CD14-positive monocyte (primary cell): ENCODE data around the gene NFIC. TPM values are rescaled to one million over a fixed set of nuclear protein-coding genes. Genes with fewer than 3 reads are reported as not detected.

Experiments
- DNase-seq, 3 donors: peaks; one replicate each; pipeline ENCODE4 v3.0.0-alpha.2; 2011 to 2022
- H2AFZ ChIP-seq: 2 replicates; pipeline ENCODE4 v1.6.0; 2012; ENCODE audit warnings: mild to moderate bottlenecking, low read depth, low read length, inconsistent platforms; ENCODE audit not compliant: insufficient read depth, poor library complexity, severe bottlenecking
- H3K27ac ChIP-seq, 2 donors: 1 replicate in 1 of 2; 2 replicates in 1 of 2; pipeline ENCODE4 v1.5.1; 2012 to 2013; ENCODE audit warnings: low read length in 2 of 2, control low read depth in 1 of 2, inconsistent platforms in 1 of 2, low read depth in 1 of 2, mild to moderate bottlenecking in 1 of 2
- H3K27me3 ChIP-seq, 2 donors: one replicate each; pipeline versions ENCODE4 v1.6.0 to v1.6.1; 2011 to 2013; ENCODE audit warnings: low read length in 2 of 2; ENCODE audit not compliant: control insufficient read depth in 2 of 2, insufficient read depth in 2 of 2
- H3K36me3 ChIP-seq, 2 donors: replicated peaks in 1 of 2; 1 replicate in 1 of 2; 2 replicates in 1 of 2; pipeline versions ENCODE4 v1.5.1 to v1.6.1; 2012 to 2013; ENCODE audit warnings: low read length in 2 of 2, control low read depth in 1 of 2, inconsistent platforms in 1 of 2, mild to moderate bottlenecking in 1 of 2; ENCODE audit not compliant: insufficient read depth in 2 of 2, control insufficient read depth in 1 of 2
- H3K4me1 ChIP-seq, 2 donors: 1 replicate in 1 of 2; 2 replicates in 1 of 2; pipeline versions ENCODE4 v1.5.1 to v1.6.1; 2012 to 2013; ENCODE audit warnings: low read length in 2 of 2, control low read depth in 1 of 2, inconsistent platforms in 1 of 2, mild to moderate bottlenecking in 1 of 2, moderate library complexity in 1 of 2; ENCODE audit not compliant: insufficient read depth in 2 of 2, control insufficient read depth in 1 of 2
- H3K4me2 ChIP-seq: replicated peaks from 2 replicates; pipeline ENCODE3; 2012; ENCODE audit warnings: low read length, moderate library complexity, mild to moderate bottlenecking; ENCODE audit not compliant: poor library complexity, severe bottlenecking; ENCODE audit errors: extremely low read depth
- H3K4me3 ChIP-seq, 3 experiments: fragments of 200-600 bp in 1 of 3; sonication (generic) in 1 of 3; replicated peaks in 1 of 3; 1 replicate in 2 of 3; 2 replicates in 1 of 3; pipeline ENCODE4 v1.5.1; 2011 to 2013; ENCODE audit warnings: low read length in 3 of 3, mild to moderate bottlenecking in 3 of 3, control low read depth in 2 of 3, low read depth in 2 of 3, inconsistent platforms in 1 of 3, moderate library complexity in 1 of 3
- H3K79me2 ChIP-seq: 2 replicates; pipeline ENCODE4 v1.6.0; 2012; ENCODE audit warnings: mild to moderate bottlenecking, control low read depth, inconsistent platforms, low read length, moderate library complexity; ENCODE audit not compliant: insufficient read depth
- H3K9ac ChIP-seq: 2 replicates; pipeline ENCODE4 v1.6.0; 2017; ENCODE audit warnings: low read length, mild to moderate bottlenecking; ENCODE audit not compliant: insufficient read depth, poor library complexity, severe bottlenecking
- H3K9me3 ChIP-seq, 2 donors: replicated peaks in 1 of 2; 1 replicate in 1 of 2; 2 replicates in 1 of 2; pipeline versions ENCODE4 v1.5.1 to v1.6.1; 2012 to 2013; ENCODE audit warnings: low read length in 2 of 2, control low read depth in 1 of 2; ENCODE audit not compliant: control insufficient read depth in 1 of 2, insufficient read depth in 1 of 2
- H4K20me1 ChIP-seq: 2 replicates; pipeline ENCODE4 v1.6.0; 2012; ENCODE audit warnings: mild to moderate bottlenecking, low read length, control low read depth, moderate library complexity; ENCODE audit not compliant: insufficient read depth
- H3K27ac Mint-ChIP-seq, 7 donors: one replicate each; pipeline ENCODE4 v1.8.0; 2020; ENCODE audit warnings: mild to moderate bottlenecking in 7 of 7, mixed read lengths in 7 of 7, moderate library complexity in 6 of 7, inconsistent platforms in 2 of 7
- H3K27me3 Mint-ChIP-seq, 3 donors: one replicate each; pipeline ENCODE4 v1.8.0; 2021 to 2022; ENCODE audit warnings: low read depth in 3 of 3, mild to moderate bottlenecking in 3 of 3, mixed read lengths in 3 of 3, moderate library complexity in 3 of 3, inconsistent platforms in 1 of 3
- H3K36me3 Mint-ChIP-seq, 2 donors: one replicate each; pipeline ENCODE4 v1.8.0; 2020; ENCODE audit warnings: mixed read lengths in 2 of 2, inconsistent platforms in 1 of 2, mild to moderate bottlenecking in 1 of 2
- H3K4me1 Mint-ChIP-seq: one replicate; pipeline ENCODE4 v1.8.0; 2020; ENCODE audit warnings: mild to moderate bottlenecking, mixed read lengths
- H3K4me3 Mint-ChIP-seq, 2 donors: one replicate each; pipeline ENCODE4 v1.8.0; 2020; ENCODE audit warnings: mild to moderate bottlenecking in 2 of 2, mixed read lengths in 2 of 2, moderate library complexity in 1 of 2
- H3K9me3 Mint-ChIP-seq, 7 donors: one replicate each; pipeline ENCODE4 v1.8.0; 2020 to 2022; ENCODE audit warnings: mixed read lengths in 7 of 7, mild to moderate bottlenecking in 6 of 7, moderate library complexity in 6 of 7, inconsistent platforms in 2 of 7
- CTCF ChIP-seq: fragments of 200-600 bp; IDR thresholded peaks from one replicate; pipeline ENCODE4 v1.8.0; 2022; ENCODE audit warnings: antibody characterized with exemption, mild to moderate bottlenecking
- WGBS: methylation state at CpG from one replicate; pipeline ENCODE4 v1.1.5; 2013; ENCODE audit warnings: missing lambda C conversion rate; ENCODE audit not compliant: insufficient coverage; 5-methylcytosine and 5-hydroxymethylcytosine counted together
- intact Hi-C, 2 donors: fragments of 100-400 bp; cut with micrococcal nuclease; formaldehyde crosslinking; loops; one replicate each; pipeline versions ENCODE4 v1.15.0 to v1.15.1; 2023
- polyA plus RNA-seq, 3 donors: library from polyadenylated mRNA; depleted of rRNA in 1 of 3; unstranded in 2 of 3; stranded (reverse) in 1 of 3; fragments of 300-500 nt in 2 of 3; fragments of >200 nt in 1 of 3; fragmentation: Illumina TruSeq in 2 of 3; gene quantifications; 1 replicate in 2 of 3; 2 replicates in 1 of 3; pipeline ENCODE4 v1.2.3, GENCODE V29; 2012 to 2021

Gene NFIC
- polyA plus RNA-seq, 3 donors, result 7.0 to 13.8 (median 11.5) TPM

GRCh38 chr19:3475449-3475848, 109.1 kb downstream of the NFIC start:
- peaks cover 0 to 6% (median 0%) of the 10 kb centered on the region in 7 donors for H3K9me3 Mint-ChIP-seq
- Histone ChIP-seq H3K79me2 (no peaks in the 10 kb centered on the region), H3K27ac (no peak overlapping the region), H3K9ac (no peak overlapping the region), H3K4me1 (peaks cover 9 to 18% of the 10 kb centered on the region in 2 donors), H2AFZ (no peak overlapping the region), H4K20me1 (no peaks in the 10 kb centered on the region), H3K27me3 (no peaks in the 10 kb centered on the region), H3K36me3 (no peaks in the 10 kb centered on the region), H3K9me3 (no peaks in the 10 kb centered on the region), H3K4me3 (no peak overlapping the region), H3K4me2 (no peak overlapping the region)
- intact Hi-C loops, result no loop called here
- TF ChIP-seq CTCF, result no peak
- H3K36me3 Mint-ChIP-seq, result no peaks in the 10 kb centered on the region
- DNase-seq, result no peak
- peaks cover 0 to 14% (median 12%) of the 10 kb centered on the region in 3 donors for H3K27me3 Mint-ChIP-seq
- no peak overlapping the region for H3K27ac Mint-ChIP-seq
- whole genome bisulfite sequencing, result 96% methylated on average over 4 of the region's 4 CpGs
- no peak overlapping the region for H3K4me3 Mint-ChIP-seq
- H3K4me1 Mint-ChIP-seq, result peaks cover 17% of the 10 kb centered on the region

GRCh38 chr19:3476830-3477229, 110.4 kb downstream of the NFIC start:
- WGBS, result 100% methylated on average over 2 of the region's 2 CpGs
- H3K9ac ChIP-seq, result no peak overlapping the region
- no peak overlapping the region for H3K4me3 ChIP-seq
- intact Hi-C loops, result no loop called here
- no peak overlapping the region for H3K4me2 ChIP-seq
- no peak overlapping the region for H3K4me3 Mint-ChIP-seq
- H3K9me3 Mint-ChIP-seq, result peaks cover 0 to 6% (median 0%) of the 10 kb centered on the region in 7 donors
- H3K27ac Mint-ChIP-seq, result peak overlapping the region in 1 of 7 donors; percentile 3
- H3K4me1 Mint-ChIP-seq, result peaks cover 17% of the 10 kb centered on the region
- H4K20me1 ChIP-seq, result no peaks in the 10 kb centered on the region
- no peak overlapping the region for H3K27ac ChIP-seq
- no peaks in the 10 kb centered on the region for H3K36me3 ChIP-seq
- H3K27me3 ChIP-seq, result no peaks in the 10 kb centered on the region
- no peak for TF ChIP-seq CTCF
- H2AFZ ChIP-seq, result no peak overlapping the region
- no peaks in the 10 kb centered on the region for H3K79me2 ChIP-seq
- no peaks in the 10 kb centered on the region for H3K9me3 ChIP-seq
- H3K27me3 Mint-ChIP-seq, result peaks cover 0 to 12% (median 12%) of the 10 kb centered on the region in 3 donors
- H3K4me1 ChIP-seq, result peaks cover 9 to 18% of the 10 kb centered on the region in 2 donors
- no peaks in the 10 kb centered on the region for H3K36me3 Mint-ChIP-seq
- DNase-seq, result no peak
